ENCODE results near the gene ZNF385A. TPM values are rescaled to one million over a fixed set of nuclear protein-coding genes. Genes with fewer than 3 reads are reported as not detected.

ZNF385A gene
- total and polyA plus RNA-seq, 9 of the 15 experiments (the other 6 are each of a cell fraction or from before 2014, with no cell fraction given): 1.0 to 111 (median 7.7) TPM

GRCh38 chr12:54358945-54359761 is 25.4 kb downstream of the ZNF385A start (continued):
- TF ChIP-seq UBTF (IDR thresholded peaks at IDR 0.05; ENCODE audit: borderline replicate concordance in 1 of 2, low read depth in 2 of 2, low read length in 2 of 2) (no peak), PBX2 (CRISPR knock-in tag; IDR thresholded peaks at IDR 0.05; ENCODE audit: low read depth) (peak; percentile 98), PBX2 (tag; conservative IDR thresholded peaks at IDR 0.05; ENCODE audit: low read depth) (peak; percentile 100), SRSF1 (IDR thresholded peaks at IDR 0.05; ENCODE audit: low read depth, low read length) (no peak), RAD51 (IDR thresholded peaks at IDR 0.05; ENCODE audit: borderline replicate concordance, low read depth) (peak; percentile 23; the same call in 1 of the 2 replicates), ETV5 (CRISPR knock-in tag; IDR thresholded peaks at IDR 0.05; ENCODE audit: low read depth) (peak; percentile 62), CTCFL (IDR thresholded peaks at IDR 0.05; ENCODE audit: borderline replicate concordance, insufficient read depth, low read depth, low read length, poor library complexity, severe bottlenecking) (no peak), NCOA4 (IDR thresholded peaks at IDR 0.05; ENCODE audit: partially characterized antibody) (no peak), ZSCAN29 (IDR thresholded peaks at IDR 0.05) (no peak), JUNB (CRISPR knock-in tag; conservative IDR thresholded peaks at IDR 0.05) (0 out of 2 replicates have a peak, but pooled peaks have one; percentile 14), RFX7 (CRISPR knock-in tag; IDR thresholded peaks at IDR 0.05) (no peak), PHB (CRISPR knock-in tag; IDR thresholded peaks at IDR 0.05) (no peak), PHTF2 (CRISPR knock-in tag; IDR thresholded peaks at IDR 0.05) (no peak), MLX (CRISPR knock-in tag; conservative IDR thresholded peaks at IDR 0.05) (0 out of 4 replicates have a peak, but pooled peaks of 1 of the 2 experiments have one; percentile 40), KLF16 (IDR thresholded peaks at IDR 0.05) (peak; percentile 37; the same call in 1 of the 2 replicates), SRF (CRISPR knock-in tag; IDR thresholded peaks at IDR 0.05) (no peak), PYGO2 (tag; IDR thresholded peaks at IDR 0.05) (0 out of 2 replicates have a peak, but pooled peaks have one; percentile 62), RFX1 (IDR thresholded peaks at IDR 0.05) (no peak; the same call in 1 of the 2 replicates), MCM2 (IDR thresholded peaks at IDR 0.05; ENCODE audit: low read depth) (no peak), GABPA (tag; conservative IDR thresholded peaks at IDR 0.05; ENCODE audit: low read depth) (peak; percentile 28; the same call in 1 of the 2 replicates)
